ENCODE measurements around the gene KRT39.

- TF ChIP-seq NR3C1 (CRISPR knock-in tag; conservative IDR thresholded peaks at IDR 0.05; ENCODE audit: low read depth) (no peak), CTCF (IDR thresholded peaks at IDR 0.05) (no peak), ATF1 (CRISPR knock-in tag; IDR thresholded peaks at IDR 0.05) (no peak), ETV6 (CRISPR knock-in tag; IDR thresholded peaks at IDR 0.05) (no peak), ZNF532 (CRISPR knock-in tag; IDR thresholded peaks at IDR 0.05; ENCODE audit: borderline replicate concordance) (no peak), NR1H2 (CRISPR knock-in tag; IDR thresholded peaks at IDR 0.05) (no peak), E2F1 (CRISPR knock-in tag; IDR thresholded peaks at IDR 0.05) (no peak), JUN (CRISPR knock-in tag; IDR thresholded peaks at IDR 0.05) (no peak), TEAD4 (CRISPR knock-in tag; IDR thresholded peaks at IDR 0.05) (no peak), TP53 (CRISPR knock-in tag; IDR thresholded peaks at IDR 0.05) (no peak), ZNF232 (CRISPR knock-in tag; IDR thresholded peaks at IDR 0.05) (no peak)
Observed at GRCh38 chr17:41013181-41013580, 46.4 kb upstream of the KRT39 start.
